Heart left ventricle (tissue), 13 donors: ENCODE data around the gene SLC25A4.

ENCODE experiments used
- POLR2A ChIP-seq, 2 donors: fragments of 450-650 bp; IDR thresholded peaks; one replicate each; pipeline ENCODE4 v1.6.1; 2017; ENCODE audit warnings: antibody characterized with exemption in 2 of 2, mild to moderate bottlenecking in 2 of 2, moderate library complexity in 2 of 2
- TF ChIP-seq, protein P1 (sequence below), 12 donors: fragments of 200-600 bp; sonication (generic) in 4 of 12; IDR thresholded peaks; one replicate each; pipeline versions ENCODE4 v1.5.0 to v1.8.0; 2018 to 2022; ENCODE audit warnings: antibody characterized with exemption in 12 of 12, mild to moderate bottlenecking in 5 of 12
- donor health status: ischemic (EF 13 %, LVEDD 7.1; RV severe dilation, severe dysfunction).
- donor health status: DM: no; HTN: yes; CAD: no.
- donor health status: DM: no; HTN: no; CAD: no.
- donor health status: ischemic (EF 25% LVEDD 6.9; RV normal size, moderate dysfunction).
- donor health status: ischemic (EF 25% LVEDD 5.7; RV mildly dilated, moderate dysfunction).
- donor health status: ischemic (EF 35%, LVEDD 5.7; RV mildly dilated, moderate dysfunction).
- donor health status: nonischemic (EF 11% LVEDD 7.7; RV severe dilation, severe dysfunction).
- donor health status: DM: yes; HTN: yes; CAD: no.
- donor health status: PGD.
- donor health status: ischemic (EF 29% LVEDD 5.4; RV normal size, mild dysfunction).
- donor health status: nonischemic (EF 23%, LVEDD 6.1; RV moderate dilation, normal function).

DNA sequence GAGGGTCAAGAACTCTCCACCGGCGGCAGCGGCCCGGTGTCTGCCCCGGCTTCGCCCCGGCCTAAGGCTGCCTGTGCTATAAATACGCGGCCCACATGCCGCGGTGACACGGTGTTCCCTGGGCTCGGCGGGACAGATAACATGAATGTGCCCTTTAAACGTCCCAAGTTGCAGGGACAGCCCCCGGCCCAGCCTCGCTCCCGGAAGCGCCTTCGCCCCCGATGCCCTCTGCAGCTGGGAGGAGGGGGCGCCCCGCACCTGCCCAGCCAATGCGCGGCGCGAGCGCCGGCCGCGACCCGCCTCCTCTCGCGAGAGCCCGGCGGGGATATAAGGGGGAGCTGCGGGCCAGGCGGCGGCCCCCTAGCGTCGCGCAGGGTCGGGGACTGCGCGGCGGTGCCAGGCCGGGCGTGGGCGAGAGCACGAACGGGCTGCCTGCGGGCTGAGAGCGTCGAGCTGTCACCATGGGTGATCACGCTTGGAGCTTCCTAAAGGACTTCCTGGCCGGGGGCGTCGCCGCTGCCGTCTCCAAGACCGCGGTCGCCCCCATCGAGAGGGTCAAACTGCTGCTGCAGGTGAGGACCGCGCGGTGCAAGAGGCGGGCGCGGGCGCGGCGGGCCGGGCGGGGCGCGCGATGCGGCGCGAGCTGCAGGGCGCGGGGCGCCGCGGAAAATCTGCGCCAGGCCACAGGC lies at the start of gene SLC25A4:
- TF ChIP-seq, protein P1, sequence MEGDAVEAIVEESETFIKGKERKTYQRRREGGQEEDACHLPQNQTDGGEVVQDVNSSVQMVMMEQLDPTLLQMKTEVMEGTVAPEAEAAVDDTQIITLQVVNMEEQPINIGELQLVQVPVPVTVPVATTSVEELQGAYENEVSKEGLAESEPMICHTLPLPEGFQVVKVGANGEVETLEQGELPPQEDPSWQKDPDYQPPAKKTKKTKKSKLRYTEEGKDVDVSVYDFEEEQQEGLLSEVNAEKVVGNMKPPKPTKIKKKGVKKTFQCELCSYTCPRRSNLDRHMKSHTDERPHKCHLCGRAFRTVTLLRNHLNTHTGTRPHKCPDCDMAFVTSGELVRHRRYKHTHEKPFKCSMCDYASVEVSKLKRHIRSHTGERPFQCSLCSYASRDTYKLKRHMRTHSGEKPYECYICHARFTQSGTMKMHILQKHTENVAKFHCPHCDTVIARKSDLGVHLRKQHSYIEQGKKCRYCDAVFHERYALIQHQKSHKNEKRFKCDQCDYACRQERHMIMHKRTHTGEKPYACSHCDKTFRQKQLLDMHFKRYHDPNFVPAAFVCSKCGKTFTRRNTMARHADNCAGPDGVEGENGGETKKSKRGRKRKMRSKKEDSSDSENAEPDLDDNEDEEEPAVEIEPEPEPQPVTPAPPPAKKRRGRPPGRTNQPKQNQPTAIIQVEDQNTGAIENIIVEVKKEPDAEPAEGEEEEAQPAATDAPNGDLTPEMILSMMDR (IDR thresholded peaks at IDR 0.05), result peak; percentile 23 to 69 (median 51)
- peak; percentile 83 to 99 for TF ChIP-seq POLR2A (IDR thresholded peaks at IDR 0.05)
